ENCODE measurements around the gene DPYSL3.

- TF ChIP-seq FOSL1 (IDR thresholded peaks at IDR 0.05; ENCODE audit: low read depth), result no peak
- TF ChIP-seq, protein P1, sequence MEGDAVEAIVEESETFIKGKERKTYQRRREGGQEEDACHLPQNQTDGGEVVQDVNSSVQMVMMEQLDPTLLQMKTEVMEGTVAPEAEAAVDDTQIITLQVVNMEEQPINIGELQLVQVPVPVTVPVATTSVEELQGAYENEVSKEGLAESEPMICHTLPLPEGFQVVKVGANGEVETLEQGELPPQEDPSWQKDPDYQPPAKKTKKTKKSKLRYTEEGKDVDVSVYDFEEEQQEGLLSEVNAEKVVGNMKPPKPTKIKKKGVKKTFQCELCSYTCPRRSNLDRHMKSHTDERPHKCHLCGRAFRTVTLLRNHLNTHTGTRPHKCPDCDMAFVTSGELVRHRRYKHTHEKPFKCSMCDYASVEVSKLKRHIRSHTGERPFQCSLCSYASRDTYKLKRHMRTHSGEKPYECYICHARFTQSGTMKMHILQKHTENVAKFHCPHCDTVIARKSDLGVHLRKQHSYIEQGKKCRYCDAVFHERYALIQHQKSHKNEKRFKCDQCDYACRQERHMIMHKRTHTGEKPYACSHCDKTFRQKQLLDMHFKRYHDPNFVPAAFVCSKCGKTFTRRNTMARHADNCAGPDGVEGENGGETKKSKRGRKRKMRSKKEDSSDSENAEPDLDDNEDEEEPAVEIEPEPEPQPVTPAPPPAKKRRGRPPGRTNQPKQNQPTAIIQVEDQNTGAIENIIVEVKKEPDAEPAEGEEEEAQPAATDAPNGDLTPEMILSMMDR (IDR thresholded peaks at IDR 0.05 in 2 of 3, conservative IDR thresholded peaks at IDR 0.05 in 1 of 3; ENCODE audit: borderline replicate concordance in 1 of 3, insufficient read depth in 1 of 3, low read depth in 2 of 3, low read length in 2 of 3), result no peak
- no peak for TF ChIP-seq POLR2AphosphoS5 (IDR thresholded peaks at IDR 0.05; ENCODE audit: low read depth, low read length)
Observed at GRCh38 chr5:147534172-147534951, 24.5 kb upstream of the DPYSL3 start.
